GM12864 (cell line): ENCODE results near the gene KCNA1.

Experiments
- DNase-seq: peaks from one replicate; pipeline ENCODE4 v3.0.0-alpha.2; 2011; ENCODE audit warnings: low read depth
- H3K4me3 ChIP-seq: 2 replicates; pipeline ENCODE4 v1.5.1; 2011; ENCODE audit warnings: mild to moderate bottlenecking, low read depth, low read length, control low read depth
- TF ChIP-seq, protein P1 (sequence below): IDR thresholded peaks from 2 replicates; pipeline ENCODE4 v1.5.1; 2011; ENCODE audit warnings: low read depth, mild to moderate bottlenecking, moderate library complexity, low read length, control low read depth, inconsistent platforms; ENCODE audit errors: missing control alignments

Gene KCNA1

DNA sequence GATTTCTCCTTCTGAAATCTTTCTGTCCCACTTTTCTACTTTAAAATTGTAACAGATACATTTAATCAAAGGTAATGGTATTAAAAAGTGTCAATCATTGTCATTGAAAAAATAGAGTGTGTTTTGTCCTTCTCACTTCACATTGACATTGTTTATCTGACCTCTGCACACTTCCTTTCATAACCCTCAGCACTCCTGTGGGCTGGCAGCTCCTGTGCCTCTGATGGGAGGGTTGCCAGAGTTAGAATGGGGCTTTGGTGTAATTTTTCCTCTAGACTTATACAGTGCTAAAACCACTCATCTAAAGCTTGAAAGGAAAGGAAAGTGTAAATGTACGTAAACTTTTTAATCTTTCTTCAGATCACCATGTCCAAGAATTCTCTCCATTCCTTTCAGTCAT, 23.7 kb downstream of the KCNA1 start:
- TF ChIP-seq, protein P1, sequence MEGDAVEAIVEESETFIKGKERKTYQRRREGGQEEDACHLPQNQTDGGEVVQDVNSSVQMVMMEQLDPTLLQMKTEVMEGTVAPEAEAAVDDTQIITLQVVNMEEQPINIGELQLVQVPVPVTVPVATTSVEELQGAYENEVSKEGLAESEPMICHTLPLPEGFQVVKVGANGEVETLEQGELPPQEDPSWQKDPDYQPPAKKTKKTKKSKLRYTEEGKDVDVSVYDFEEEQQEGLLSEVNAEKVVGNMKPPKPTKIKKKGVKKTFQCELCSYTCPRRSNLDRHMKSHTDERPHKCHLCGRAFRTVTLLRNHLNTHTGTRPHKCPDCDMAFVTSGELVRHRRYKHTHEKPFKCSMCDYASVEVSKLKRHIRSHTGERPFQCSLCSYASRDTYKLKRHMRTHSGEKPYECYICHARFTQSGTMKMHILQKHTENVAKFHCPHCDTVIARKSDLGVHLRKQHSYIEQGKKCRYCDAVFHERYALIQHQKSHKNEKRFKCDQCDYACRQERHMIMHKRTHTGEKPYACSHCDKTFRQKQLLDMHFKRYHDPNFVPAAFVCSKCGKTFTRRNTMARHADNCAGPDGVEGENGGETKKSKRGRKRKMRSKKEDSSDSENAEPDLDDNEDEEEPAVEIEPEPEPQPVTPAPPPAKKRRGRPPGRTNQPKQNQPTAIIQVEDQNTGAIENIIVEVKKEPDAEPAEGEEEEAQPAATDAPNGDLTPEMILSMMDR: no peak
- H3K4me3 ChIP-seq: no peak overlapping the region
- no peak for DNase-seq

DNA sequence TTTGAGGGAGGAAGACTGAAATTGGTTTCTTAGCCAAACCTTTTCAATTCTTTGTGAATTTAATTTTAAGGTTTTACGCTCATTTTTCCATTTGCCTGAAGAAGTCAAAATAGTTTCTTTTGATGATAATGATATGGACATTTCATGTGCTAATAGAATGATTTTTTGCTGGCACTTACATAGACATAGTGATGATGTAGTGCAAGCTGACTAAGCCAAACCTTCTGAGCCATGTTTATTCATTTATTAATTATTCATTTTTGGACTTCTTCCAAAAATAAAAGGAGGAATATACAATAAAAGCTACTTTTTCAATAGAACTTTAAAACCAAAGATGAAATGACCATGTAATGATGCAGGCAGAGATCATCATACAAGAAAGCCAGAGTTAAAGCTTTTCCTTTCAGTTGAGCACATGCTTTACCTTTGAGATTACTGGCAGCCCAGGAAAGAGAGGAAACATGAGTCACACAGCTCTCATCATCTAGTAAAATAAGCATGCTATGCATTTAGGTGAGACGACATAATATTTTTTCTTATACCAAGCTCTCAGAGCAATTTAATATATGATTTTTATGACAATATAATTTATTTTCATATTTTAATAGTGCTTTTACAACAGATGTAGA, 24.8 kb downstream of the KCNA1 start:
- no peak overlapping the region for H3K4me3 ChIP-seq
- no peak for DNase-seq
- TF ChIP-seq, protein P1: no peak

DNA sequence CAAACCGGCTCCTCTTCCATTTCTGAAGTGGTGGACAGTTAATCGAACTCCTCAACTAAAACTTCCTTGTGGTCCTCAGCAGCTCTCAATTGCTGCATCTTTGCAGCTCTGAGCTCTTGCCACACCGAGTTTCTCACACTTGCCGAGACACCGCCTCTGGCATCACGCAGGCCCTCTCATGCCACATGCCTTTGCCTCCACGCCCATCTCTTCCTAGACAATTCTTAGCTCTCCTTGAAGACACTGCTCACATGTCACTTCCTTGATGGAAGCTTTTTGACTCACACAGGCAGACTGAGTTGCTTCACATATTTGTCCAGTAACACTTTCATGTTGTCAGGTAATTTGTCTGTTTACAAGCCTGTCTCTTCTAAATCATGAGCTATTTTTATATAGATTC, 29.2 kb downstream of the KCNA1 start:
- no peak for DNase-seq
- H3K4me3 ChIP-seq: no peak overlapping the region
- TF ChIP-seq, protein P1: no peak

DNA sequence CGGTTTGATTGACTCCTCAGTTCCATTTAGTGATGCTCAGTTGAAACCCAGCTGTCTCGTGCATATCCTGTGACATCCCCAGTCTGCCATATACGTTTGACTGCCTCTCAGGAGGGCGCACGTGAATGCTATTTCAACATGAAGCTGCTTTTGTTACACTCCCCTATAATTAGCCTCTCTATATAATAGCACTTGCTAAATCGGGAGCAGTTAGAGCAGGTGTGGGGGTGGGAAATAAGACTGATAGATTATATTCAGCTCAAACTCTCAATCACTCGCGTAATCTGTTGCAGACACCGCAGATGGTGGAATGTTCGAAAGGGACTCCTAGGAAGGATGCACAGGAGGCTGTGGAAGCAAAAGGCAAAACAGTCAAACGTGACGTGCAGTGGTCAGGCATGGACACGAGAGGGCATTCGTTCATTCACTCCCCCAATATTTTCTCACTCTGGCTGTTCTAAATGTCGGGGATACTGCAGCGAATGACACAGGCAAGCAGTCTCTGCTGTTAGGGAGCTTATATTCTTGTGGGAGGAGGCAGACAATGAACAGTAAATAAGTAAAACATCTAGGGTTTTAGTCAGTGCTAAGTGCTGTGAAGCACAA, 29.8 kb downstream of the KCNA1 start:
- TF ChIP-seq, protein P1: no peak
- DNase-seq: no peak
- H3K4me3 ChIP-seq: no peak overlapping the region

DNA sequence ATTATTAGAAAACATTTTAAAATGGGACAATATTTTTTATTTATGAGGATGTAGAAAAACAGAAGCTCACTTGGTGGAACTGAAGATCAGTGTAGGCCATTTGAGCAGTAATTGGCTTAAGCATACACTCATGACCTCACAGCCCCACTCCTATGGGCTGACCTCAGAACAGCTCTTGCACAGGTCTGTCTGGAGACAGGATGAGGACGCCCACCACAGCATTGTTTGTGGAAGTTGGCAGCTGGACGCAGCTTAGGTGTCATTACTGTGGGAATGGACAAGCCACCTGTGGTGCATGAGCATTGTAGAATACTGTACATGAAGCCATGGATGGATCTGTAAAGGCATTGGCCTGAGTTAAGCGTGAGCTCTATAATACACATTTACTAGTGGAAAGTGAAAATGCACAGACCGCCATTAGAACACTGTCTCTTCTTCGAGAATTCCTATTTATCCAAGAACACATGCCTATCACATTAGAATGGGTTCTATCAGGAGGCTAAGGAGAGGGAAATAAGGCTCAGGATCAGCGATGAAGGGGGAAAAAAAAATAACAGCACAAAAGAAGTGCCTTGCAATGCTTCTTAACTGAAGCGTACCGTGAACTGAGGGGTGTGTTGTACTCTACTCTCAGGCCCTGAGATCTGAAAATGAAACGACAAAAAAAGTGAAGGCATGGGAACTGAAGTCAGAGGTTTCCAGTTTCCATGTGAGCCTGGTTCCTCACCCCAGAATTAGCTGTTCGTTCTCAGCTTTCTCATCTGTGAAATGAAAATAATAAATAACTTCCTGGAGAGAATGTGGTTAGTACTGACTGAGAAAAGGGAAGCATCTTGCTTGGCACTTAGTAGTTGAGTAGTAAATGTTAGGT, 33.6 kb downstream of the KCNA1 start:
- no peak overlapping the region; the same call in 1 of the 2 replicates for H3K4me3 ChIP-seq

DNA sequence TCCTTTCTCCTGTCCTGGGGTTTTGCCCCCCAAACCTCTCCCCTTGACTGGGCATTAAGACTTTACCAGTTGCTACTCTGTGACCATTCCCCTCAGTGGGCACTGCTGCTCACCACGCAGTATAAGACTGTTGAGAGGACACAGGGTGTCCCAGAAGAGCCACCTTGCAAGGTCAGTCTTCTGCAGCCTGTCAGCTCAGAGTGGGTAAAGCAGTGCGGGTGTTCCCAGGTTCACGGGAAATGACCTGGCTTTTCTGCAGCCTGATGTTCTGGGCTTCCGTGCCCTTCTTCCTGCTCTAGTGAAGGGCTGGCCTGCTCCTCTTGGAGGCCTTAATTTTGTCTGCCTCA, 34.2 kb downstream of the KCNA1 start:
- DNase-seq: no peak
- H3K4me3 ChIP-seq: no peak overlapping the region
- TF ChIP-seq, protein P1: no peak

More for the DNA sequence above, 33.6 kb downstream of the KCNA1 start:
- DNase-seq: peak; percentile 74
- TF ChIP-seq, protein P1: no peak
